PC-9 (cell line): ENCODE results near the gene SLC25A21. TPM values are rescaled to one million over a fixed set of nuclear protein-coding genes. Genes with fewer than 3 reads are reported as not detected.

Source experiments
- BruUV-seq: library from RNA; stranded (reverse); fragments of 400-500 nt; replicated peaks from 2 replicates; lab custom pipeline; 2021; lab: Mats Ljungman, UMichigan
- CTCF ChIA-PET: fragments of 300-600 bp; sonication (Branson Sonifier 250); formaldehyde crosslinking; loops from one replicate; lab custom pipeline; 2022; ENCODE audit warnings: antibody characterized with exemption; lab: Charles Lee
- POLR2A ChIA-PET: fragments of 300-600 bp; sonication (Branson Sonifier 250); formaldehyde crosslinking; loops from one replicate; lab custom pipeline; 2022; ENCODE audit warnings: antibody characterized with exemption; ENCODE audit not compliant: unreplicated experiment; lab: Charles Lee
- DNase-seq, 2 experiments: peaks; one replicate each; pipeline versions ENCODE4 v3.0.0 to v3.0.0-alpha.2; 2015 to 2022; ENCODE audit warnings: mixed read lengths in 1 of 2
- H2AFZ ChIP-seq: fragments of 200-600 bp; sonication (generic); 2 replicates; pipeline ENCODE4 v1.8.1; 2017; ENCODE audit warnings: antibody characterized with exemption
- H3F3A ChIP-seq: fragments of 200-600 bp; sonication (generic); 2 replicates; pipeline ENCODE4 v1.8.1; 2017; ENCODE audit warnings: antibody characterized with exemption, mild to moderate bottlenecking, low read depth; ENCODE audit not compliant: insufficient read depth
- H3K27ac ChIP-seq: fragments of 200-600 bp; sonication (generic); 2 replicates; pipeline ENCODE4 v1.6.1; 2016; ENCODE audit warnings: mixed run types
- H3K27me3 ChIP-seq: fragments of 200-600 bp; sonication (generic); 2 replicates; pipeline ENCODE4 v1.6.1; 2016; ENCODE audit warnings: low read depth, mixed run types; ENCODE audit not compliant: insufficient read depth
- H3K36me3 ChIP-seq: fragments of 200-600 bp; sonication (generic); 2 replicates; pipeline ENCODE4 v1.6.1; 2016; ENCODE audit warnings: low read depth, mixed run types
- H3K4me1 ChIP-seq: fragments of 200-600 bp; sonication (generic); replicated peaks from 2 replicates; pipeline ENCODE4 v1.6.1; 2016; ENCODE audit warnings: mixed run types; ENCODE audit not compliant: insufficient read depth
- H3K4me2 ChIP-seq: fragments of 200-600 bp; sonication (generic); 2 replicates; pipeline ENCODE4 v1.6.1; 2017; ENCODE audit warnings: mixed run types
- H3K4me3 ChIP-seq: fragments of 200-600 bp; sonication (generic); 2 replicates; pipeline ENCODE4 v1.6.1; 2016; ENCODE audit warnings: mixed run types
- H3K79me2 ChIP-seq: fragments of 200-600 bp; sonication (generic); 2 replicates; pipeline ENCODE4 v1.6.1; 2017; ENCODE audit warnings: low read depth, mixed run types
- H3K9me2 ChIP-seq: fragments of 200-600 bp; sonication (generic); 2 replicates; pipeline ENCODE4 v1.8.1; 2017; ENCODE audit warnings: mild to moderate bottlenecking; ENCODE audit not compliant: insufficient read depth
- H3K9me3 ChIP-seq: fragments of 200-600 bp; sonication (generic); 2 replicates; pipeline ENCODE4 v1.8.1; 2016; ENCODE audit warnings: low read depth; ENCODE audit not compliant: insufficient read depth
- H4K20me1 ChIP-seq: fragments of 200-600 bp; sonication (generic); 2 replicates; pipeline ENCODE4 v1.8.1; 2017; ENCODE audit not compliant: insufficient read depth
- EZH2 ChIP-seq: fragments of 200-600 bp; sonication (generic); IDR thresholded peaks from 2 replicates; pipeline ENCODE4 v1.8.0; 2017; ENCODE audit warnings: antibody characterized with exemption, low read depth
- intact Hi-C: fragments of 100-400 bp; cut with micrococcal nuclease; formaldehyde crosslinking; loops from one replicate; pipeline ENCODE4 v1.10.0; 2022; ENCODE audit not compliant: unreplicated experiment
- total RNA-seq: library from RNA; stranded (reverse); gene quantifications from 2 replicates; pipeline ENCODE4 v1.2.3, GENCODE V29; 2021
- TF ChIP-seq, protein P1 (sequence below): fragments of 200-600 bp; sonication (generic); conservative IDR thresholded peaks from 2 replicates; pipeline ENCODE4 v1.6.1; 2017; ENCODE audit warnings: mixed run types, antibody characterized with exemption, mild to moderate bottlenecking, moderate library complexity

The SLC25A21 gene
- total RNA-seq, 1 experiment from 2014 or later, result 3.2 TPM

DNA sequence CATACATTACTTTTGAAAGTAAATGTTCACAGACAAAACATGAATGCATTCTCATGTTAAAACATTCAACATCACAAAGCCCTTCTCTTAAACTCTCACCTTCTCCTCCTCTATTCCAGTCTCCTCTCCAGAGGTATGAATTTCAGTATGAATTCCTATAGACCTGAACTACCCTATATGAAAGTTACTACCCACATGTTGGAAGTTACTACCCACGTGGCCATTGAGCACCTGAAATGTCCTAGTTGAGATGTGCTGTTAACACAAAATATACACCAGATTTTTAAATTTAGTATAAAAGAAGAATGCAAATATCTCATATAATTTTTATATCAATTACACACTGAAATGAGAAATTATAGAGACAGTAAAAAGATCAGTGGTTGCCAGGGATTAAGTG, 450.5 kb downstream of the SLC25A21 start:
- no peak for DNase-seq
- H3K4me2 ChIP-seq, result no peak overlapping the region
- H3K36me3 ChIP-seq, result no peaks in the 10 kb centered on the region
- H3K79me2 ChIP-seq, result no peaks in the 10 kb centered on the region
- no peaks in the 10 kb centered on the region for H3K9me2 ChIP-seq
- no peaks in the 10 kb centered on the region for H3F3A ChIP-seq
- H3K4me1 ChIP-seq, result no peaks in the 10 kb centered on the region
- H3K27me3 ChIP-seq, result no peaks in the 10 kb centered on the region
- no peak overlapping the region for H3K4me3 ChIP-seq
- TF ChIP-seq, protein P1, sequence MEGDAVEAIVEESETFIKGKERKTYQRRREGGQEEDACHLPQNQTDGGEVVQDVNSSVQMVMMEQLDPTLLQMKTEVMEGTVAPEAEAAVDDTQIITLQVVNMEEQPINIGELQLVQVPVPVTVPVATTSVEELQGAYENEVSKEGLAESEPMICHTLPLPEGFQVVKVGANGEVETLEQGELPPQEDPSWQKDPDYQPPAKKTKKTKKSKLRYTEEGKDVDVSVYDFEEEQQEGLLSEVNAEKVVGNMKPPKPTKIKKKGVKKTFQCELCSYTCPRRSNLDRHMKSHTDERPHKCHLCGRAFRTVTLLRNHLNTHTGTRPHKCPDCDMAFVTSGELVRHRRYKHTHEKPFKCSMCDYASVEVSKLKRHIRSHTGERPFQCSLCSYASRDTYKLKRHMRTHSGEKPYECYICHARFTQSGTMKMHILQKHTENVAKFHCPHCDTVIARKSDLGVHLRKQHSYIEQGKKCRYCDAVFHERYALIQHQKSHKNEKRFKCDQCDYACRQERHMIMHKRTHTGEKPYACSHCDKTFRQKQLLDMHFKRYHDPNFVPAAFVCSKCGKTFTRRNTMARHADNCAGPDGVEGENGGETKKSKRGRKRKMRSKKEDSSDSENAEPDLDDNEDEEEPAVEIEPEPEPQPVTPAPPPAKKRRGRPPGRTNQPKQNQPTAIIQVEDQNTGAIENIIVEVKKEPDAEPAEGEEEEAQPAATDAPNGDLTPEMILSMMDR, result no peak
- no peak for TF ChIP-seq EZH2
- H3K9me3 ChIP-seq, result no peaks in the 10 kb centered on the region
- intact Hi-C loops, result no loop called here
- H4K20me1 ChIP-seq, result no peaks in the 10 kb centered on the region
- H2AFZ ChIP-seq, result no peak overlapping the region
- CTCF ChIA-PET, result no interaction called here
- POLR2A ChIA-PET, result no interaction called here
- no peak overlapping the region for H3K27ac ChIP-seq
- BruUV-seq, result no TSS peak

DNA sequence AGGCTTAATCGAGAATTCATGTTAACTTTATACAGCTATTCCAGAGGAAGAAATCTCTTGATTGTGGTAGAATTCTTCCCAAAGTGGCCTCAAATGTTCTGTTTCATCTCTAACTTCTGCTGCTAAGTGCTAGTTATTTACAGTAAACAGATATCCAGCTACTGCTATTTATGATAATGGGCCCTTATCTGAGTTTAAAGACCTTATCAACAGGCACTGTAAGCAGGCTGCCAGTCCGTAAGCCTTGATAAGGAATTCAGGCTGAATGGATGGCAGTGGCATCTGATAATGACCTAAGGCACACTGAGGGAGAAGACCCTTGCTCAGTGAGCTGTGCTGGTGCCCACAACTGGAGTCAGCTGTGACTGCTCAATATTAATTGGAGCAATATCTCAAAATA, 451.7 kb downstream of the SLC25A21 start:
- TF ChIP-seq, protein P1, result no peak
- no peak for TF ChIP-seq EZH2
- Histone ChIP-seq H3F3A (no peaks in the 10 kb centered on the region), H4K20me1 (no peaks in the 10 kb centered on the region), H3K4me1 (no peaks in the 10 kb centered on the region), H3K9me2 (no peaks in the 10 kb centered on the region), H3K27ac (no peak overlapping the region), H2AFZ (no peak overlapping the region), H3K4me2 (no peak overlapping the region), H3K36me3 (no peaks in the 10 kb centered on the region), H3K9me3 (no peaks in the 10 kb centered on the region), H3K79me2 (no peaks in the 10 kb centered on the region), H3K27me3 (no peaks in the 10 kb centered on the region), H3K4me3 (no peak overlapping the region)
- ChIA-PET POLR2A (no interaction called here), CTCF (no interaction called here)
- intact Hi-C loops, result no loop called here
- no TSS peak for BruUV-seq
- no peak for DNase-seq

DNA sequence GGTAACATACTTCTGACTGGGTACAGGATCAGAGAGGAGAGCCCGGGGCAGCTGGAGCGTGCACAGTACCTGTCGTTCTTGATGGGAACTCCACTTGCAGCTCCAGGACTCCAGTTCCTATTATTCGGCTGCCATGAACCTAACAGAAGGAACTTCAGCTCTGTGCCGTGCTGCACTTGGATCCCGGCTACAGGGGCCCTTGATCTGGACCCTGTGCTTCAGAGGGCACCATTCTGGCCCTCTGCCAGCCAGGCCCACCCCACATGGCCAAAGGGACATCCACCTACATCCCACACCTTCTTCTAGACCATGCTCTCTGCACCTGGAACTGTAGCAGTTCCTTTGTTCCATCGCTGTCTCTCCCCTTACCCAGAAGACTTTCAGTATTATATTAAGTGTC, 452.6 kb downstream of the SLC25A21 start:
- H3K27ac ChIP-seq, result no peak overlapping the region
- CTCF ChIA-PET, result no interaction called here
- POLR2A ChIA-PET, result no interaction called here

More for the DNA sequence above, 452.6 kb downstream of the SLC25A21 start:
- TF ChIP-seq, protein P1, result no peak
- no peak for TF ChIP-seq EZH2
- Histone ChIP-seq H3K36me3 (no peaks in the 10 kb centered on the region), H3K79me2 (no peaks in the 10 kb centered on the region), H3K4me2 (no peak overlapping the region), H3K27me3 (no peaks in the 10 kb centered on the region), H3K9me2 (no peaks in the 10 kb centered on the region), H3K9me3 (no peaks in the 10 kb centered on the region), H4K20me1 (no peaks in the 10 kb centered on the region), H2AFZ (no peak overlapping the region), H3K4me3 (no peak overlapping the region), H3F3A (no peaks in the 10 kb centered on the region), H3K4me1 (no peaks in the 10 kb centered on the region)
- no TSS peak for BruUV-seq
- intact Hi-C loops, result no loop called here
- no peak for DNase-seq
